Left hindlimb (tissue), 1 donor: Measurements from ENCODE around the gene ERP27.

Experiments
- DNase-seq: peaks from one replicate; pipeline ENCODE4 v3.0.0-alpha.2; 2018

ERP27 gene

DNA sequence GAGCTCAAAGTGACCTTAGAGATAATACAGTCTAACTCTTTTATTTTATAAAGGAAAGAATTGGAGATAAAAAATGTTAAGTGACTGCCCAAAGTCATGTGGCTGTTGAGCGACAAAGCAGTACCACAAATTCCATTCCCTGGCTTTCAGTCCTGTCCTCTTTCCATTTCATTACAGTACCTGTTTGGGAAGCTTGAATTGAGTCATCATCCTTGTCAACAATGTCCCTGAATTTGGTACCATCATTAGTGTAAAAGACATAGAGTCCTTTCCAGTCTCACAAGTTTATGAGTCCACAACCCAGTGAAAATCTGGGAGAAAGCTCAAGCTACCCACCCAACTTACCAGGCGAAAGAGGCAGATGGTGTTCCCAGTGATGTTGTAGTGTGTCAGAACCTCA is 3.8 kb downstream of the ERP27 start:
- no peak for DNase-seq

- DNase-seq: no peak
These were observed 6.4 kb downstream of the ERP27 start for GRCh38 chr12:14931791-14932560.

DNA sequence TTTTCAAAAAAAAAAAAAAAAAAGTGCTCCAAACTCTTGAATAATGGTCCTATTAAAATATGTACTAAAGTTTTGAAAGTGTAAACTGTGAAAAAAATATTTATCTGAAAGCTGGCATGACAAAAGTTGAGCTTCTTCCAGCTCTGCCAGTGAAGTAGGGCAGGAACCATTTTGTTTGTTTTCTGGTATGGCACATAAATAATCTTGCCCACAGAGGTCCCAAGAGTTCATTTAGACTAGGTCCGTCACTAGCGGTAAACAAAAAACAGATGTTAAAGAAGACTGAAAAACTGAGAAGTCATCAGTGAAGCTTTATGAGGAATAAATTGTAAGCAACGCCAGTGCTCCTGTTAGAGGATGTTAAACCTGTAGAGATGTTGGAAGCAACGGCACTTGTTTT is 7.0 kb downstream of the ERP27 start:
- no peak for DNase-seq

GRCh38 chr12:14930299-14930698 is 8.0 kb downstream of the ERP27 start:
- DNase-seq: no peak

GRCh38 chr12:14928931-14929330 is 9.4 kb downstream of the ERP27 start:
- peak; percentile 59 for DNase-seq

DNA sequence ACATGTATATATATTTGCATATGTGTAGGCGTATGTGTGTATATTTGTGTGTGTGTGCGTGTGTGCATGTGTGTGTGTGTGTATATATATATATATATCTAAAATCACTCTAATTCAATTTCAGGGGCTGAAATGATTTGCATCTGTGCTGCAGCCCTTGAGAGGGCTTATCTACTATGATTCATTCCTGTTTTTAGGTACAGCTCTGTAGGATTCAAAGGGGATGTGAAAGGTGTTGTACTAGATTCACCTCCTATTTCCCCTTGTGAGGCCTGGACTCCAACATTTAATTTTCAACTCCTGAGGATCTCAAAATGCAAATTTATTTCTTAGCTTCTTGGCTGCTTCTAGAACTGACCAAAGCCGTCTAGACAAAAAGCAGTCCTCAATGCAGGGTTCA is 11.1 kb downstream of the ERP27 start:
- DNase-seq: no peak

GRCh38 chr12:14924541-14924940 is 13.8 kb downstream of the ERP27 start:
- no peak for DNase-seq

DNA sequence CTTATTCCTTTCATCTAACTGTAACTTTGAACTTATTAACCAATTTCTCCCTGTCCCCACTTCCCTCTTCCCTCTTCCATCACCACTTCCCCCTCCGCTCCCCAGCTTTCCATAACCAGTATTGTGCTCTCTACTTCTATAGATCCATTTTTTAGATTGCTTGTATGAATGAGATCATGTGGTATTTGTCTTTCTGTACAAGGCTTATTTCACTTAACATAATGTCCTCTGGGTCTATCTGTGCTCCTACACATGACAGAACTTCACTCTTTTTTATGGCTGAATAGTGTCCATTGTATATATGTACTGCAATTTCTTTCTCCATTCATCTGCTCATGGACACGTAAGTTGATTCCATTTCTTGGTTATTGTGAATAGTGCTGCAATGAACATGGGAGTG is 14.4 kb downstream of the ERP27 start:
- no peak for DNase-seq

DNA sequence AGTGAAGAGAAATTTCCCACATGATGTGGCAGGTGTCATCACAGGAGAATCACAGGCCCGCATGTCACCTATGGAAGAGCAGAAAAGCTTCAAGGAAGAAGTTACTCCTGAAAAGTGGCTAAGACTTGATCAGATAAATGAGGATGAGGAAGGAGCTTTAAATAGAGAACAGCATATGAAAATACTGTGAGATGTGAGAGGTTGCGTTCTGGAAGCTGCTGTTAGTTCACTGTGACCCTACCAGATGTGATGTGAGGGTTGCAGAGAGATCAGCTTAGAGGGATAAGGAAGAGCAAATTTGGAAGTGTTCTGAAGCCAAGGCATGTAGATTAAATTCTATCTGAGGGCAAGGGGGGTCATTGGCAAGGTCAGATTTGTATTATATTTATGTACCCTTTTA is 17.1 kb downstream of the ERP27 start:
- DNase-seq: no peak

DNA sequence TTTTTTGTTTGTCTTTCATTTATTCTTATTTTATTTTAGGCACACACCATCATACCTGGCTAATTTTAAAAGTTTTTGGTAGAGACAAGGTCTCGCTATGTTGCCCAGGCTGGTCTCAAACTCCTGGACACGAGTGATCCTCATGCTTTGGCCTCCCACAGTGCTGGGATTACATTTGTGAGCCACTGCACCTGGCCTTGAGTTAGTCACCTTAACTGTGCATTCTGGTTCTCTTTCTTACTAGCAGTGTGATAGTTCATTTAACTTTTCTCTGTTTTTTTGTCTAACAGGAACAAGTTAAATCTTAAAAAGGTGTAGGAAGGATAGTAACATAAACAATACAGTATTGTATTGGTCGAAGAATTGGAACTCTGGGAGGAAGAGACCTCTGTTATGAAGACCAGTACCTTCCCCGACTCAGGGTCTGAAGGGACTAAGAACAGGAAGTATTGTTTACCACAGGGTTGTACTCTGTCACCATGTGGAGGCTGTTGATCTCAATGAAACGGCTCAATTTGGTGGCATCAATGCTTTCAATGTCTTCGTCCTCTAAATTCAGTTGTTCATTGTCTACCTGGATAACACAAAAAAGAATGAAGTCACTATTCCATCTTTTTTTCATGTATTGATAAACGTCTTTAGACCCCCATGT is 17.7 kb downstream of the ERP27 start:
- DNase-seq: no peak

- DNase-seq: no peak
These were observed 18.9 kb downstream of the ERP27 start for GRCh38 chr12:14919455-14919854.

GRCh38 chr12:14915736-14916135 is 22.6 kb downstream of the ERP27 start:
- DNase-seq: no peak

GRCh38 chr12:14913381-14913781 is 25.0 kb downstream of the ERP27 start:
- DNase-seq: peak; percentile 60

DNA sequence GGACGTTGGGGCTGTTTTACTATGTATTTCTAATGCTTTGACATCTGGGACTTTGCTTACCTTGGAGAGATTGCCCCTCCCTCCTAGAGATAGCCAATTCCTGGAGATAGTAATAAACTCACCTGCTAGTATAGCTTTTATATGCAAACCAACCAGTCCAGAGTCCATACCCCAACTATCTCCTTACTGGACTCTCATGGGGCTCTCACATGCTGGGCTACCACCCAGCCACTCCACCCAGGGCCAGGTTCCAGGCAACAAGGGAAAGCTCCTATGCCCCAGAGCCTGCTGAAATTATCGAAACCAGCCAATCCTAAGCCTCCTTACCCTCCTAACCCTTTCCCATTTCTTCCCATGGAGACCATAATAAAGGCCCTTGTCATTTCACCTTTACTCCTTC is 27.2 kb downstream of the ERP27 start:
- DNase-seq: no peak

GRCh38 chr12:14910090-14910915 is 28.0 kb downstream of the ERP27 start:
- DNase-seq: no peak

- no peak for DNase-seq
These were observed 30.4 kb downstream of the ERP27 start for GRCh38 chr12:14907953-14908352.

DNA sequence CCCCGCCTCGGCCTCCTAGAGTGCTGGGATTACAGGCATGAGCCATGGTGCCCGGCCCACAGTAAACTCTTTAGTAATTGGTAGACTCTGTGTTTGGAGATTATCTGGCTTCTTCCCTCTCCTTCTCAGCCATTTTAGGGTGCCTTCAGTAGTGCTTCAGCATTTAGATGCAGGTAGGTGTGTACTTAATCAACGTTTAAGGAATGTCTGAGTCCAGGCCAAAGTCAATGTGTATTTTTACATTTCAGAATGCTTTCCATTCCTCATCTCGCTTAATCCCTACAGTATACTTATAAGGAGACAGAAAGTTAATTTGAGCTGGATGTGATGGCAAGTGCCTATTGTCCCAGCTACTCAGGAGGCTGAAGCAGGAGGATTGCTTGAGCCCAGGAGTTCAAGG is 32.2 kb downstream of the ERP27 start:
- DNase-seq: no peak

- no peak for DNase-seq
These were observed 32.9 kb downstream of the ERP27 start for GRCh38 chr12:14905269-14906004.

DNA sequence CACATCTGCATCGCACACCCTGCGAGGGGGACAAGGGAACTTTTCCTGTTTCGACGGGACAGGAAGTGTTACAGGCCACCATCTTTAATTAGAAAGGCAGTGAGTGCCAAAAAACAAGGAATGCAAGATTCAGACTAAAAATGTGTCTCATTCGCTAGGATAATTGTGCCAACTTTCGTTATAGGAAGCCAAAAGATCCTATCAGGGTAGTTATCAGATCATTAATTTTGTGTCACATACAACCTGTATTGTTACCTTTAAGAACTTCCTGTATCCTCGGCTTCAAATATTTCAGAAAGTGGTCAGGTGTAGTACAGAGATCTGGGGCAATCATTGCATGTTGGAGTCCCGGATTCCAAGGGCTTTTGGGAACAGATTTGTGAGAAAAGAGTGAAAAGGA is 33.5 kb downstream of the ERP27 start:
- DNase-seq: no peak

- no peak for DNase-seq
These were observed 34.8 kb downstream of the ERP27 start for GRCh38 chr12:14903386-14904098.

DNA sequence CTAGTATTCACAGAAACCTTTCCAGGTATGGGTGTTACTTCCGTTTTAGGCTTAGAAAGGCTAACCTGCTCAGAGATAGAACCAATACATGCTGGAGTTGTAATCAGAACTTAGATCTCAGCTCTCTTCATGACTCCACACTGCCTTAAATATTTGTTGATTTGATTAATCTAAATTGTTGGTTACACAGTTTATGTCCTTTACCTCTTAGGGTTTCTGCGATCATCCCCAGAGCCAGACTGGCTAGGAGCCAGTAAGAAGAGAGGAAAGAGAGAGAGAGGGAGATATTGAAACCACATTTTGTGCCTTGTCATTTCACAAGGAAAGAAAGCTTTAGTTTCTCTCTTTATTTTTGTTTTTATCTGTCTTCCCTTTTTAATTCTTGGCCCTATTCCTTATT is 35.9 kb downstream of the ERP27 start:
- DNase-seq: no peak

DNA sequence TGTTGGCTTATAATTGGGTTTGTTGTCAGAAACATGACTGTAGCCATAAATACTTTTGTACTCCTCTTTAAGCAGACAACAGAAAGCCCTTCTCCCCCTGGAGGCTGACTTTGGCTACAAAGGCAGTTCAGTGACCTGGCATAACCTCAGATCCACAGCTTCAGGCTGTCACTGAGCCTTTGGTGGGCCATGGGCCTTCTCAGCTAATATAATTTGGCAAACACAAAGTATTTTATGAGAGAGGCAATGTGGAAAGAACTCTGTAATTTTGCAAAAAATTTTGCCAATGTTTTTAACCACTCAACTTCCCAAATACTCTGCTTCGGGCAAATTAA is 37.1 kb downstream of the ERP27 start:
- DNase-seq: no peak
